OCI-LY3 (cell line): ENCODE data around the gene SERINC2.

Experiments
- EZH2phosphoT487 ChIP-seq: fragments of 200-600 bp; shearing (Covaris generic); IDR thresholded peaks from 2 replicates; pipeline ENCODE4 v1.6.1; 2018; ENCODE audit warnings: antibody characterized with exemption, mixed run types, low read depth
- TF ChIP-seq, protein P1 (sequence below): fragments of 200-600, 300-600 bp; sonication (generic); IDR thresholded peaks from 2 replicates; pipeline ENCODE4 v1.5.1; 2014; ENCODE audit warnings: antibody characterized with exemption, low read length, low read depth

DNA sequence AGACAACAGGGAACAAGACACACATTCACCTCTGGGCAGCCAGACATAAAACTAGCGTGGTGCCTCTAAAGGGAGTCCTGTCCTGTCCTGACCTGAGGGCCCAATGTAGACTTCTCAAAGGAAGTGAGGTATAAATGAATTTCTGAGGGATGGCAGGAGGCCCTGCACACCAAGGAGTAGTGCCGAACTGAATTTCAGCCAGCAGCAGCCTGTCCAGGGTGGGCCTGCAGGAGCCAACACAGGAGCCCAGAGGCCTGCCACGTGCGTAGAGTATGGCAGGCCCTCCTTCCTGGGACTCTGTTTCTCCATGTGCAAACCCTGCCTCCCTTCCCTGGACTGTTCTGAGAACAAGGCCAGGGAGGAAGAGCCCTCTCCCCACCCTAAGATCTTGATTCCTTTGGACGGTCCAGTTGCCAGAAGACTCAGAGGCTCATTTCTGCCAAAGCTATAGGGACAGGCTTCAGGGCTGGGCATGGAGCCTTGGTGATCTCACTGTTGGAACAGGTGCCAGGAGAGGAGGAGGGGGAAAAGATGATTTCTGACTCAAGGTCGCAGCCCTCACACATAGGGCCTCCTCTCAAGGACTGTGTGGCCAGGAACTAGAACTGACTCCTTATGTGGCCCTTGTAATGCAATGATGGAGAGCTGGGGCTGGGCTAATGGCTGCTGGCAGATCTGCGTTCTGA lies 38.4 kb upstream of the SERINC2 start:
- TF ChIP-seq, protein P1, sequence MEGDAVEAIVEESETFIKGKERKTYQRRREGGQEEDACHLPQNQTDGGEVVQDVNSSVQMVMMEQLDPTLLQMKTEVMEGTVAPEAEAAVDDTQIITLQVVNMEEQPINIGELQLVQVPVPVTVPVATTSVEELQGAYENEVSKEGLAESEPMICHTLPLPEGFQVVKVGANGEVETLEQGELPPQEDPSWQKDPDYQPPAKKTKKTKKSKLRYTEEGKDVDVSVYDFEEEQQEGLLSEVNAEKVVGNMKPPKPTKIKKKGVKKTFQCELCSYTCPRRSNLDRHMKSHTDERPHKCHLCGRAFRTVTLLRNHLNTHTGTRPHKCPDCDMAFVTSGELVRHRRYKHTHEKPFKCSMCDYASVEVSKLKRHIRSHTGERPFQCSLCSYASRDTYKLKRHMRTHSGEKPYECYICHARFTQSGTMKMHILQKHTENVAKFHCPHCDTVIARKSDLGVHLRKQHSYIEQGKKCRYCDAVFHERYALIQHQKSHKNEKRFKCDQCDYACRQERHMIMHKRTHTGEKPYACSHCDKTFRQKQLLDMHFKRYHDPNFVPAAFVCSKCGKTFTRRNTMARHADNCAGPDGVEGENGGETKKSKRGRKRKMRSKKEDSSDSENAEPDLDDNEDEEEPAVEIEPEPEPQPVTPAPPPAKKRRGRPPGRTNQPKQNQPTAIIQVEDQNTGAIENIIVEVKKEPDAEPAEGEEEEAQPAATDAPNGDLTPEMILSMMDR, result no peak
- TF ChIP-seq EZH2phosphoT487, result no peak
